Stimulated activated CD4-positive, alpha-beta T cell treated with anti-CD3 and anti-CD28 coated beads, Interleukin-1b, Interleukin-23, amount 100 ng/mL, for 4 hours (primary cell): ENCODE data around the gene SMARCD3.
A peak's percentile ranks its signal among the peaks of the same experiment; 100 is the strongest.

Source experiments
- DNase-seq, 2 donors: peaks; one replicate each; pipeline ENCODE4 v3.0.0-alpha.2; 2020; ENCODE audit warnings: low read depth in 2 of 2

Gene SMARCD3

DNA sequence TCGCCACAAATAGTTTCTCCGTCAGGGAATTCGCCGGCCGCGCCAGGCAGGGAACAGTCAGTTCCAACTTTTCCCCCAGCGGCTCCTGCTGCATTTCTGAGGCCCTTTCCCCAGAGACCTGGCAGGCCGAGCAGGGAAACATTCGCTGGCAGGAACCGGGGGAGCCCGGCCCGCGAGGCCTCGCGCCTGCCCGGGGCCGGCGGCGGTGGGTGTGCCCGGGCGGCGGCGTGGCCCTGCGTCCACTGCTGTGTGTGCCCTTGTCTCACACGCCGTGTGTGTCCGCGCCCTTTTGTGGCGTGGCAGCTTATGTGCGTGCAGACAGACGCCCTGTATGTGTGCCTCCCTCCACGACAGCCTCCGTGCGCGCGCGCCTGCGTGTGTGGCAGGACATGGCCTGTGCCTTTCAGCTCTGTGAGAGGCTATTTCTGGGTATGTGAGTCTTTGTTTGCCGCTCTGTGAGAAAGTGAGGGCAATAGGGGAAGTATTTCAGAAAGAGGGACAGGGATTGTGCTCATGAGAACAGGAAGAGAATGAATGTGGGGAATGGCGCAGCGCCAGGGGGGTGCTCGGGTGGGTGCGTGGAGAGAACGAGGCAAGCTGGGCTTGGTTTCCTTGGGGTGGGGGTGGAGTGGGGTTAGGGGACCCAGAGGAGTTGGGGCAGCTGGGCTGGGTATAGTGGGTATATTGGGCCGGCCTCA is 689 bp upstream of the SMARCD3 start:
- no peak for DNase-seq

GRCh38 chr7:151247611-151248345 is 716 bp downstream of the SMARCD3 start:
- no peak for DNase-seq

DNA sequence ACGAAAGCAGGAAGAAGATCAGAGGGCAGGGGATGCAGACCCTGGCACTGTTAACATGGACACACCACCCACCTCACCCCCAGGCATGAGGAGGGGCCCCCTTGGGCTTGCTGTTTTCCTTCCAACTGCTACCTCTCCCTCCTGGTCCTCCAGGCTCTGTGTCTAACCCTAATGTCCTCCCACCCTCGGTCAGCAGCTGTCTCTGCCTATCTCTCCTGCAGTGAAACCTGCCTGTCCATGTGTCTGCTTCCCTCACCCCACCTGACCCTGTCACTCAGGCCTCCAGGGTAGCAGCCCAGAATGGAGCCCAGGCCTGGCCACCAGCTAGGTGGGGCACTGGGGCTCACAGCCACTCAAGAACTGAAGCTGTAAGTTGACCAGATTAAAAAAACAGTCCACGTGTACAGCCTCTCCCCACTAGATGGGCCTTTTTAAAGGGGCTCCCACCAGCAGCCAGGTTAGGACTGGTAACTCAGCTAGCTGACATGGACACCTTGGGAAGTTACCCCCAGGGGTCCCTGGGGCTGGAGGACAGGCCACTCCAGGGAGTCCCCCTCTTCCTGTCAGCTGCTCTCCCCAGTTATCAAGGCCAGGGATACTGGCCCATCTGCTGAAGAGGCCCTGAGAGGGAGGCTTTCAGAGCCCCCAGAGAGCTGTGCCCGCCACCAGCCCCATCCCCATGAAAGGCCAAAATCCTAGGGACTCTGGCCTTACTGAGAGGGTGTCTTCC is 1.5 kb downstream of the SMARCD3 start:
- DNase-seq, result no peak

DNA sequence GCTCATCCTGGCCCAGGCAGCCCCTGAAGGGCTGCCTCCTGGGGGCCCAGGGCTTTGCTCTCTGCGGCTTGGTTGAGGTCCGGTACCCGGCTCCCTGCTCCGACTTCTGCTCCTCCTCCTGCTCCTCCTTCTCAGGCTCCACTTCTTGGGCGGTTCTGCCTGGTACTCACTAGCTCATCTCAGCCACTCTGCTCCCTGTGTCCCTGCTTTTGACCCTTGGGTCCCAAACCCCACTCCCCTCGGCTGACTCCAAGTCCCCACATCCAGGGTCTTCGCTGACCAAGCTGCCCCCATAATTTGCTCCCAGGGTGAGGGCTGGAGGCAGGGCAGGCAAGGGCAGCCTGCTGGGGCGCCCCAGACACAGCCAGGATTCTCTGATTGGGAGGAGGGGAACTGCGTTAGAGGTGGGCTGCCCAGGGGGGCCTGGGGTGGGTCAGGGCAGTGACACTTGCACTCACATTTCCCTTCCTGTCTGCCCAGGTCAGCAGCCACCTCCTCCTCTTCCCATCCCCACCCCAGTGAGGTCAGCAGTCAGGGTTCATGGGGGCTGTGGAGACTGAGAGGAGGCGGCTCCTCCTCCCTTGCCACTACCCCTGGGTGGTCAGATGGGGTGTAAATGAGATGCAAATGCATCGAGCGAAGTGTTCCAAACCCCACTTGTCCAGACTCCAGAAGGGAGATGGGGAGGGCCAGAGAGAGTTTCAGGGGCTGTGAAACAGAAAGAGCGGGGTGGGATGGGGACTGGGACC is 2.2 kb downstream of the SMARCD3 start:
- no peak for DNase-seq

DNA sequence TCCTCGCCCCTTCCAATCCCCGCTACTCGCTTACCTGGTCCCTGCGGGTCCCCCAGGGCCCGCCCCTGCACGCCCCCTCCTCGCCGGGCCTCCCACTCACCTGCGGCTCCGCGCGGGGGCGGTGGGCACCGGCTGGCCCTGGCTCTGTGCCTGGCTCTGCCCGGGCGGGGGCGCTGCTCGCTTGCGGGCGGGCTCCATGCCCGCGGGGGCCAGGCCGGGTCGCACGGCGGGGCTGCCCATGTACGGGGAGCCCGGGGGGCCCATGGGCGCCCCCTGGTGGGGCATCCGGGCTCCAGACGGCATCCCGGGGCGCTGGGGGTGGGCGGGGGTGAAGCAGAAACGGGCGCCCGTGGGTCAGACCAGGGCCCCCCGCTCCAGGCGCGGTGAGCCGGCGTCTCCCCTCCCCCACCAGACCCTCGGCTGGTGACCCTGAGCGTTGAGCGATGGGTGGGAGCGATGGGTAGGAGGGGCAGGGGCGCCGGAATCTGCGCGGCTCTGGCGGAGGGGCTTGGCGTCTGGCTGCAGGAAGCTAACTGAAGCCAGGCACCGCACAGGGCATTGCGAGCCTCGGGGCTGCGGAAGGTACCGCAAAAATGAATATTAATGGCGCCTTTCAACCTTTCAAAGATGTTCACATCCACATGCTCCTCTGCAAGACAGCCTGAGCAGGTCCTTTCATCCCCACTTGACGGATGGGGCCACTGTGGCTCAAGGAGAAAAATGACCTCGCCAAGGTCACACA is 3.0 kb downstream of the SMARCD3 start:
- DNase-seq, result peak in 1 of 2 donors; percentile 60

- DNase-seq, result no peak
Measured at GRCh38 chr7:151244841-151245346, 3.6 kb downstream of the SMARCD3 start.

DNA sequence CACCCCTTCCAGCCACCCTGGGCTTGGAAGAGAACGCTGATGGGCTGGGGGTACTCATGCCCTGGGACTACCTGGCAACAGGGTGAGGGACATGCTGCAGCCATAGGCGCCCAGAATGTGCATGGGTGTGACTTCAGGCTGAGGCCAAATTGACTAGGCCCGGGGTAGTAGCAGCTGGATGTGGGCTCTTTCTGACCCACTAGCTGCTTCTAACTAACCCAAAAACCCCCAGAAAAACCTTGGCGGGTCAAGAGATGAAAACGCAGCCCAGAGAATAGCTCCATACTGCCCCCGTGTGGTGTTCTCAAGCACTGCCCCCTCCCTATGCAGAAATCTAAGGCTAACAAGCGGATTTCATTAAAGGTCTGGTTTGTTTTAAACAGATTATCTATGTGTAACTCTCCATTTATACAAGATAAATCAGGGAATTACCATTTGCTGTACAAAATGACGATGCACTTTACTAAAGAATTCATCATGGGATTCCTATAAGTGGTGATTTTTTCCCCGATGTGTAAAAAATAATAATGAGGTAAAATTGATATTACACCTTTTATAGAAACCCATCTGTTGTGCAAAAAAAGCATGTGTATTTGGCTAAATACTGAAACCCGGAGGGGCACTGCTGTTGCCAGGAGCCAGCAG is 4.2 kb downstream of the SMARCD3 start:
- DNase-seq, result no peak

GRCh38 chr7:151243408-151244195 is 4.9 kb downstream of the SMARCD3 start:
- no peak for DNase-seq

GRCh38 chr7:151243045-151243349 is 5.5 kb downstream of the SMARCD3 start:
- no peak for DNase-seq

DNA sequence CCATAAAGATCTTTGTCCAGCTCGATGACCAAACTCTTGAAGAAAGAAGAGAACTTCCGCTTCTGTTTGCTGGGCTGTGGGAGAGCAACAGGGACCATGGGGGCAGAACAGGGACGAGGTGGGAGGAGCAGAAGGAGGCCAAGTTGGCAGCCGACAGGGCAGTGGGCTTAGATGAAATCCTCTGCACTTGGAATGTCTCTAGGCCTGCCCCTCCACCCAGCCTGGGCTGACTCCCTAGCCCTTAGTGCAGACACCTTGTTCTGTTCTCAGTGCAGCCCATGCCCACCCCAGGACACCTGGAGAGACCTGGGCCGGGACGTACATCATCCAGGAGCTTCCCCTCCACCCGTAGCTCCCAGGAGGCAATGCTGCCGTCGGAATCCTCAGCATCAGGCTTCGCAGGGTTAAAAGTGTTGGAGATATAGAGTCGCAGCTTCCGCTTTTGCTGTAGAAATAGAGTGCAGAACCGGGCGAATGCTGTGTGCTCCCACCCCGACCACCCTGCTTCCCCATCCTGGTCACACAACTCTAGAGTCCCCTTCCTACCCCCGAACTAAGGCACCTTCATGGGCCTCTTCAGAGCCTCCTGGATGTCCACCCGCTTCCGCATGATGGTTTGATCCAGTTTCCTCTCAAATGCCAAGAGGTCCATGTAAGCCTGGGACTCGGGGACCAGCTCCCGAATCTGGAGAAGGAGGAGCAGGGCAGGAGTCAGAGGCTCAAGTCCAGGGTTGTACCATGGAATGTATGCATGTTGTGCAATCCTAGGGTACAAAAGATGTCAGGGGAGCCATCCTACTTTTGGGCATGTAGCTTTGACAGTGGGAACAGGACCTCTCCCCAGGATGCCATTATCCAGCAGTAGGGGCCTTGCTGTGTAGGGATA is 6.1 kb downstream of the SMARCD3 start:
- no peak for DNase-seq

- no peak for DNase-seq
Measured at GRCh38 chr7:151241755-151242096, 6.8 kb downstream of the SMARCD3 start.

- no peak for DNase-seq
Measured at GRCh38 chr7:151240942-151241754, 7.3 kb downstream of the SMARCD3 start.

DNA sequence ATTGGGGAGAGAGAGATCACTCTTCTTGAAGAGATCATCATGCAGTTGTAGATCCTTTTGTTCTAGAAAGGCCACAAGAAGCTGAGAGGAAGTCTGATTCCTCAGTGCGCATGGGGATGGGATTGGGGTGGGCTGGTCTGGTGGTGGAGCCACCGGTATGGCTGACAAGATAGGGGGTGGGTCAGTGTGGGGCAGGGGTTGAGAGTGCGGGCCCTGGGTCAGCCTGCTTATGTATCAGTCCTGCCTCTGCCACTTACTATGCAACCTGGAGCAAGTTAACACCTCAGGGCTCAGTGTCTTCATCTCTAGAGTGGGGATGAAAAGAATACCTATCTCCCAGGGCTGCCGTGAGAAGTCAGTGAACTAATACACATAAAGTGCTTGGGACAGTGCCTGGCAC is 8.0 kb downstream of the SMARCD3 start:
- DNase-seq, result no peak

GRCh38 chr7:151239837-151240459 is 8.5 kb downstream of the SMARCD3 start:
- no peak for DNase-seq

GRCh38 chr7:151238924-151239836 is 9.3 kb downstream of the SMARCD3 start:
- DNase-seq, result no peak

DNA sequence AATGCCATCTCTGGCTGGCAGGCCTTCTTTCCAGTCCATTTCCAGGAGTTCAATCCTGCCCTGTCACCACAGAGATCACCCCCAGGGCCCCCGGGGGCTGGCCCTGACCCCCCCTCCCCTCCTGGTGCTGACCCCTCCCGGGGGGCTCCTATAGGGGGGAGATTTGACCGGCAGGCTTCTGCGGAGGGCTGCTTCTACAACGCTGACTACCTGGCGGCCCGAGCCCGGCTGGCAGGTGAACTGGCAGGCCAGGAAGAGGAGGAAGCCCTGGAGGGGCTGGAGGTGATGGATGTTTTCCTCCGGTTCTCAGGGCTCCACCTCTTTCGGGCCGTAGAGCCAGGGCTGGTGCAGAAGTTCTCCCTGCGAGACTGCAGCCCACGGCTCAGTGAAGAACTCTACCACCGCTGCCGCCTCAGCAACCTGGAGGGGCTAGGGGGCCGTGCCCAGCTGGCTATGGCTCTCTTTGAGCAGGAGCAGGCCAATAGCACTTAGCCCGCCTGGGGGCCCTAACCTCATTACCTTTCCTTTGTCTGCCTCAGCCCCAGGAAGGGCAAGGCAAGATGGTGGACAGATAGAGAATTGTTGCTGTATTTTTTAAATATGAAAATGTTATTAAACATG is 10.2 kb downstream of the SMARCD3 start:
- DNase-seq, result no peak
